Endothelial cell of umbilical vein (primary cell): ENCODE data around the gene GAB2.

ENCODE experiments used
- EZH2 ChIP-seq: IDR thresholded peaks from 2 replicates; pipeline ENCODE4 v1.6.1; 2012; ENCODE audit warnings: borderline replicate concordance, low read depth, mild to moderate bottlenecking, moderate library complexity, low read length, inconsistent platforms; ENCODE audit not compliant: severe bottlenecking
- JUN ChIP-seq: IDR thresholded peaks from 2 replicates; pipeline ENCODE4 v1.6.1; 2011; ENCODE audit warnings: borderline replicate concordance, low read depth; ENCODE audit not compliant: insufficient read length, insufficient read depth
- MYC ChIP-seq: IDR thresholded peaks from one replicate; pipeline ENCODE4 v1.6.1; 2011; ENCODE audit warnings: mild to moderate bottlenecking, low read depth, low read length
- POLR2A ChIP-seq: IDR thresholded peaks from 2 replicates; pipeline ENCODE4 v1.6.1; 2012; ENCODE audit warnings: low read depth, mild to moderate bottlenecking, control low read depth, low read length
- POLR2AphosphoS5 ChIP-seq: IDR thresholded peaks from 2 replicates; pipeline ENCODE4 v1.6.1; 2012; ENCODE audit warnings: low read depth, mild to moderate bottlenecking, control low read depth, low read length, moderate library complexity; ENCODE audit not compliant: insufficient read depth
- TF ChIP-seq, protein P1 (sequence below), 2 donors: IDR thresholded peaks; 1 replicate in 1 of 2; 2 replicates in 1 of 2; pipeline ENCODE4 v1.5.1; 2011; ENCODE audit warnings: low read length in 2 of 2, mild to moderate bottlenecking in 2 of 2, moderate library complexity in 2 of 2, control low read depth in 1 of 2, inconsistent platforms in 1 of 2, low read depth in 1 of 2; ENCODE audit not compliant: insufficient read depth in 1 of 2; ENCODE audit errors: extremely low read depth in 1 of 2
- TF ChIP-seq, protein P2 (sequence below): IDR thresholded peaks from 2 replicates; pipeline ENCODE4 v1.6.1; 2011; ENCODE audit not compliant: insufficient read depth, insufficient read length

GRCh38 chr11:78380615-78381051 lies 37.0 kb downstream of the GAB2 start:
- TF ChIP-seq, protein P1, sequence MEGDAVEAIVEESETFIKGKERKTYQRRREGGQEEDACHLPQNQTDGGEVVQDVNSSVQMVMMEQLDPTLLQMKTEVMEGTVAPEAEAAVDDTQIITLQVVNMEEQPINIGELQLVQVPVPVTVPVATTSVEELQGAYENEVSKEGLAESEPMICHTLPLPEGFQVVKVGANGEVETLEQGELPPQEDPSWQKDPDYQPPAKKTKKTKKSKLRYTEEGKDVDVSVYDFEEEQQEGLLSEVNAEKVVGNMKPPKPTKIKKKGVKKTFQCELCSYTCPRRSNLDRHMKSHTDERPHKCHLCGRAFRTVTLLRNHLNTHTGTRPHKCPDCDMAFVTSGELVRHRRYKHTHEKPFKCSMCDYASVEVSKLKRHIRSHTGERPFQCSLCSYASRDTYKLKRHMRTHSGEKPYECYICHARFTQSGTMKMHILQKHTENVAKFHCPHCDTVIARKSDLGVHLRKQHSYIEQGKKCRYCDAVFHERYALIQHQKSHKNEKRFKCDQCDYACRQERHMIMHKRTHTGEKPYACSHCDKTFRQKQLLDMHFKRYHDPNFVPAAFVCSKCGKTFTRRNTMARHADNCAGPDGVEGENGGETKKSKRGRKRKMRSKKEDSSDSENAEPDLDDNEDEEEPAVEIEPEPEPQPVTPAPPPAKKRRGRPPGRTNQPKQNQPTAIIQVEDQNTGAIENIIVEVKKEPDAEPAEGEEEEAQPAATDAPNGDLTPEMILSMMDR (IDR thresholded peaks at IDR 0.05; ENCODE audit: extremely low read depth in 1 of 2, insufficient read depth in 1 of 2, low read depth in 1 of 2, low read length in 2 of 2) = no peak
- TF ChIP-seq POLR2A (no peak), EZH2 (no peak), POLR2AphosphoS5 (no peak), MYC (no peak), JUN (no peak)
- TF ChIP-seq, protein P2, sequence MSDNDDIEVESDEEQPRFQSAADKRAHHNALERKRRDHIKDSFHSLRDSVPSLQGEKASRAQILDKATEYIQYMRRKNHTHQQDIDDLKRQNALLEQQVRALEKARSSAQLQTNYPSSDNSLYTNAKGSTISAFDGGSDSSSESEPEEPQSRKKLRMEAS = no peak
